Measurements from ENCODE around the gene PYCARD. TPM values are rescaled to one million over a fixed set of nuclear protein-coding genes. Genes with fewer than 3 reads are reported as not detected.

The PYCARD gene
- total and polyA plus RNA-seq, 9 of the 15 experiments (the other 6 are each of a cell fraction or from before 2014, with no cell fraction given), result 1.3 to 28.4 (median 6.0) TPM

GRCh38 chr16:31179747-31180459 lies 22.7 kb downstream of the PYCARD start, which contains the start of gene FUS:
Gene FUS, plus strand, starts transcription at chr16:31180139. Its CDS starts 76 bp downstream, at chr16:31180215.
- Histone ChIP-seq H4K20me1 (replicated peaks; ENCODE audit: control insufficient read depth, insufficient read depth, low read length) (peaks cover 36% of the 10 kb centered on the region), H3K9me1 (ENCODE audit: control insufficient read depth, insufficient read depth, low read length) (peaks cover 4% of the 10 kb centered on the region), H3K27me3 (ENCODE audit: control insufficient read depth in 2 of 2, insufficient read depth in 2 of 2, low read length in 2 of 2) (no peaks in the 10 kb centered on the region; a peak in 1 of 5 replicates), H2AFZ (ENCODE audit: low read depth, low read length) (peak within 1 kb of the TSS; percentile 100), H3K79me2 (ENCODE audit: control insufficient read depth, insufficient read depth, low read length) (peaks cover 57% of the 10 kb centered on the region), H3K4me3 (peak within 1 kb of the TSS; percentile 81), H3K9ac (ENCODE audit: insufficient read depth in 1 of 2, low read depth in 2 of 2, low read length in 2 of 2) (peak within 1 kb of the TSS; percentile 98), H3K36me3 (ENCODE audit: control insufficient read depth, insufficient read depth, low read length) (peaks cover 38% of the 10 kb centered on the region), H3K9me3 (replicated peaks; ENCODE audit: control insufficient read depth, insufficient read depth, low read depth, low read length) (no peaks in the 10 kb centered on the region), H3K4me2 (ENCODE audit: insufficient read depth, low read length) (peak within 1 kb of the TSS; percentile 87), H3K27ac (ENCODE audit: extremely low read depth, low read depth, low read length) (peak within 1 kb of the TSS; percentile 100), H3K4me1 (replicated peaks in 1 of 2; ENCODE audit: control insufficient read depth in 2 of 2, insufficient read depth in 2 of 2, low read length in 2 of 2) (peaks cover 18 to 21% of the 10 kb centered on the region in 2 experiments)
- peak; percentile 94 to 97 (median 94) for DNase-seq (ENCODE audit: extremely low read depth in 1 of 4, low spot score in 3 of 4)
- under 1% methylated on average over 61 of the region's 69 CpGs for WGBS (ENCODE audit: insufficient coverage, low coverage, missing lambda C conversion rate)
- BruUV-seq (replicated peaks), result no TSS peak
- peak; percentile 87 for FAIRE-seq
- ChIA-PET POLR2A (interaction anchor here (0.5 to 2.8 kb wide), 86 partner anchors 8 to 697 kb away, joined by 3 to 63 read pairs (median 4); partner anchors contain the start of genes HSD3B7, ITGAM, KAT8 and PRSS36), CTCF (ENCODE audit: low intra/inter-chr PET ratio) (no interaction called here)
- peak; percentile 75 for ATAC-seq
- in situ Hi-C loops (cut with MboI) (no loop called here), intact Hi-C loops (cut with micrococcal nuclease) (loop anchor here (10.0 kb wide), 1 partner anchor 265 kb away; the partner anchor contains the start of gene ZNF843)
- peak; percentile 97; the same call in 1 of the 2 replicates for TF ChIP-seq ZNF830 (CRISPR knock-in tag; IDR thresholded peaks at IDR 0.05)
- TF ChIP-seq ZNF175 (CRISPR knock-in tag; IDR thresholded peaks at IDR 0.05; ENCODE audit: low read depth), result peak; percentile 75
- no peak for TF ChIP-seq SIRT6 (IDR thresholded peaks at IDR 0.05; ENCODE audit: low read depth, low read length)
- TF ChIP-seq ATF2 (CRISPR knock-in tag; IDR thresholded peaks at IDR 0.05), result peak; percentile 75; the same call in 1 of the 2 replicates
- no peak for TF ChIP-seq ZNF76 (CRISPR knock-in tag; IDR thresholded peaks at IDR 0.05; ENCODE audit: borderline replicate concordance)
- peak; percentile 94 for TF ChIP-seq SRSF1 (IDR thresholded peaks at IDR 0.05; ENCODE audit: low read depth, low read length)
- TF ChIP-seq POU5F1 (IDR thresholded peaks at IDR 0.05; ENCODE audit: borderline replicate concordance, low read depth, low read length, partially characterized antibody), result no peak
- peak; percentile 99 for TF ChIP-seq TOE1 (IDR thresholded peaks at IDR 0.05; ENCODE audit: borderline replicate concordance)
- peak; percentile 79; the same call in 1 of the 2 replicates for TF ChIP-seq TOE1 (CRISPR knock-in tag; IDR thresholded peaks at IDR 0.05; ENCODE audit: borderline replicate concordance, low read depth)
- TF ChIP-seq PHF21A (IDR thresholded peaks at IDR 0.05; ENCODE audit: borderline replicate concordance, low read depth), result no peak
- no peak for TF ChIP-seq ZNF668 (CRISPR knock-in tag; IDR thresholded peaks at IDR 0.05)
- TF ChIP-seq ZNF324 (CRISPR knock-in tag; IDR thresholded peaks at IDR 0.05), result no peak
- TF ChIP-seq, protein P1, sequence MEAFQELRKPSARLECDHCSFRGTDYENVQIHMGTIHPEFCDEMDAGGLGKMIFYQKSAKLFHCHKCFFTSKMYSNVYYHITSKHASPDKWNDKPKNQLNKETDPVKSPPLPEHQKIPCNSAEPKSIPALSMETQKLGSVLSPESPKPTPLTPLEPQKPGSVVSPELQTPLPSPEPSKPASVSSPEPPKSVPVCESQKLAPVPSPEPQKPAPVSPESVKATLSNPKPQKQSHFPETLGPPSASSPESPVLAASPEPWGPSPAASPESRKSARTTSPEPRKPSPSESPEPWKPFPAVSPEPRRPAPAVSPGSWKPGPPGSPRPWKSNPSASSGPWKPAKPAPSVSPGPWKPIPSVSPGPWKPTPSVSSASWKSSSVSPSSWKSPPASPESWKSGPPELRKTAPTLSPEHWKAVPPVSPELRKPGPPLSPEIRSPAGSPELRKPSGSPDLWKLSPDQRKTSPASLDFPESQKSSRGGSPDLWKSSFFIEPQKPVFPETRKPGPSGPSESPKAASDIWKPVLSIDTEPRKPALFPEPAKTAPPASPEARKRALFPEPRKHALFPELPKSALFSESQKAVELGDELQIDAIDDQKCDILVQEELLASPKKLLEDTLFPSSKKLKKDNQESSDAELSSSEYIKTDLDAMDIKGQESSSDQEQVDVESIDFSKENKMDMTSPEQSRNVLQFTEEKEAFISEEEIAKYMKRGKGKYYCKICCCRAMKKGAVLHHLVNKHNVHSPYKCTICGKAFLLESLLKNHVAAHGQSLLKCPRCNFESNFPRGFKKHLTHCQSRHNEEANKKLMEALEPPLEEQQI (IDR thresholded peaks at IDR 0.05), result no peak
- peak in 1 of 2 experiments; percentile 64; a peak in 1 of 4 replicates for TF ChIP-seq ZNF639 (CRISPR knock-in tag; conservative IDR thresholded peaks at IDR 0.05 in 1 of 2, IDR thresholded peaks at IDR 0.05 in 1 of 2)
- TF ChIP-seq CHD1 (IDR thresholded peaks at IDR 0.05; ENCODE audit: low read length), result peak; percentile 97

All from K562 (cell line).